ENCODE measurements around the gene SLC30A1. TPM values are rescaled to one million over a fixed set of nuclear protein-coding genes. Genes with fewer than 3 reads are reported as not detected.

SLC30A1 gene
- total and polyA plus RNA-seq, 2 of the 8 experiments (the other 6 are each of a cell fraction or from before 2014, with no cell fraction given) = 4.5 to 14.0 TPM

DNA sequence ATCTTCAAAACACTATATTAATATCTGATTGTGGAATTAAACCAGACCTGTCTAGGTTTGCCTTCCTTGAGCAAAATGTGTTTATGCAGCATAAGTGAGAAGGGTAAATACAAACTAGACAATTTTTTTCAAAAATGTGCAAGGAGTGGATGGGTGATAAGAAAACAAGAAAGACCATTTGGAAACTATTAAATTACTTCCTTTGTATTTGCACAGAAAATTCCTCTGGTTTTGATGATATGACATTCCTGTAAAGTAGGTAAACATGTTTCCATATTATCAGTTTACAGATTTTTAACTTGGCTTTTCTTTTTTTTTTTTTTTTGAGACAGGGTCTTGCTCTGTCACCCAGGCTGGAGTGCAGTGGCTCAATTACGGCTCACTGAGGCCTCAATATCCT, 24.8 kb upstream of the SLC30A1 start (continued):
- TF ChIP-seq, protein P1, sequence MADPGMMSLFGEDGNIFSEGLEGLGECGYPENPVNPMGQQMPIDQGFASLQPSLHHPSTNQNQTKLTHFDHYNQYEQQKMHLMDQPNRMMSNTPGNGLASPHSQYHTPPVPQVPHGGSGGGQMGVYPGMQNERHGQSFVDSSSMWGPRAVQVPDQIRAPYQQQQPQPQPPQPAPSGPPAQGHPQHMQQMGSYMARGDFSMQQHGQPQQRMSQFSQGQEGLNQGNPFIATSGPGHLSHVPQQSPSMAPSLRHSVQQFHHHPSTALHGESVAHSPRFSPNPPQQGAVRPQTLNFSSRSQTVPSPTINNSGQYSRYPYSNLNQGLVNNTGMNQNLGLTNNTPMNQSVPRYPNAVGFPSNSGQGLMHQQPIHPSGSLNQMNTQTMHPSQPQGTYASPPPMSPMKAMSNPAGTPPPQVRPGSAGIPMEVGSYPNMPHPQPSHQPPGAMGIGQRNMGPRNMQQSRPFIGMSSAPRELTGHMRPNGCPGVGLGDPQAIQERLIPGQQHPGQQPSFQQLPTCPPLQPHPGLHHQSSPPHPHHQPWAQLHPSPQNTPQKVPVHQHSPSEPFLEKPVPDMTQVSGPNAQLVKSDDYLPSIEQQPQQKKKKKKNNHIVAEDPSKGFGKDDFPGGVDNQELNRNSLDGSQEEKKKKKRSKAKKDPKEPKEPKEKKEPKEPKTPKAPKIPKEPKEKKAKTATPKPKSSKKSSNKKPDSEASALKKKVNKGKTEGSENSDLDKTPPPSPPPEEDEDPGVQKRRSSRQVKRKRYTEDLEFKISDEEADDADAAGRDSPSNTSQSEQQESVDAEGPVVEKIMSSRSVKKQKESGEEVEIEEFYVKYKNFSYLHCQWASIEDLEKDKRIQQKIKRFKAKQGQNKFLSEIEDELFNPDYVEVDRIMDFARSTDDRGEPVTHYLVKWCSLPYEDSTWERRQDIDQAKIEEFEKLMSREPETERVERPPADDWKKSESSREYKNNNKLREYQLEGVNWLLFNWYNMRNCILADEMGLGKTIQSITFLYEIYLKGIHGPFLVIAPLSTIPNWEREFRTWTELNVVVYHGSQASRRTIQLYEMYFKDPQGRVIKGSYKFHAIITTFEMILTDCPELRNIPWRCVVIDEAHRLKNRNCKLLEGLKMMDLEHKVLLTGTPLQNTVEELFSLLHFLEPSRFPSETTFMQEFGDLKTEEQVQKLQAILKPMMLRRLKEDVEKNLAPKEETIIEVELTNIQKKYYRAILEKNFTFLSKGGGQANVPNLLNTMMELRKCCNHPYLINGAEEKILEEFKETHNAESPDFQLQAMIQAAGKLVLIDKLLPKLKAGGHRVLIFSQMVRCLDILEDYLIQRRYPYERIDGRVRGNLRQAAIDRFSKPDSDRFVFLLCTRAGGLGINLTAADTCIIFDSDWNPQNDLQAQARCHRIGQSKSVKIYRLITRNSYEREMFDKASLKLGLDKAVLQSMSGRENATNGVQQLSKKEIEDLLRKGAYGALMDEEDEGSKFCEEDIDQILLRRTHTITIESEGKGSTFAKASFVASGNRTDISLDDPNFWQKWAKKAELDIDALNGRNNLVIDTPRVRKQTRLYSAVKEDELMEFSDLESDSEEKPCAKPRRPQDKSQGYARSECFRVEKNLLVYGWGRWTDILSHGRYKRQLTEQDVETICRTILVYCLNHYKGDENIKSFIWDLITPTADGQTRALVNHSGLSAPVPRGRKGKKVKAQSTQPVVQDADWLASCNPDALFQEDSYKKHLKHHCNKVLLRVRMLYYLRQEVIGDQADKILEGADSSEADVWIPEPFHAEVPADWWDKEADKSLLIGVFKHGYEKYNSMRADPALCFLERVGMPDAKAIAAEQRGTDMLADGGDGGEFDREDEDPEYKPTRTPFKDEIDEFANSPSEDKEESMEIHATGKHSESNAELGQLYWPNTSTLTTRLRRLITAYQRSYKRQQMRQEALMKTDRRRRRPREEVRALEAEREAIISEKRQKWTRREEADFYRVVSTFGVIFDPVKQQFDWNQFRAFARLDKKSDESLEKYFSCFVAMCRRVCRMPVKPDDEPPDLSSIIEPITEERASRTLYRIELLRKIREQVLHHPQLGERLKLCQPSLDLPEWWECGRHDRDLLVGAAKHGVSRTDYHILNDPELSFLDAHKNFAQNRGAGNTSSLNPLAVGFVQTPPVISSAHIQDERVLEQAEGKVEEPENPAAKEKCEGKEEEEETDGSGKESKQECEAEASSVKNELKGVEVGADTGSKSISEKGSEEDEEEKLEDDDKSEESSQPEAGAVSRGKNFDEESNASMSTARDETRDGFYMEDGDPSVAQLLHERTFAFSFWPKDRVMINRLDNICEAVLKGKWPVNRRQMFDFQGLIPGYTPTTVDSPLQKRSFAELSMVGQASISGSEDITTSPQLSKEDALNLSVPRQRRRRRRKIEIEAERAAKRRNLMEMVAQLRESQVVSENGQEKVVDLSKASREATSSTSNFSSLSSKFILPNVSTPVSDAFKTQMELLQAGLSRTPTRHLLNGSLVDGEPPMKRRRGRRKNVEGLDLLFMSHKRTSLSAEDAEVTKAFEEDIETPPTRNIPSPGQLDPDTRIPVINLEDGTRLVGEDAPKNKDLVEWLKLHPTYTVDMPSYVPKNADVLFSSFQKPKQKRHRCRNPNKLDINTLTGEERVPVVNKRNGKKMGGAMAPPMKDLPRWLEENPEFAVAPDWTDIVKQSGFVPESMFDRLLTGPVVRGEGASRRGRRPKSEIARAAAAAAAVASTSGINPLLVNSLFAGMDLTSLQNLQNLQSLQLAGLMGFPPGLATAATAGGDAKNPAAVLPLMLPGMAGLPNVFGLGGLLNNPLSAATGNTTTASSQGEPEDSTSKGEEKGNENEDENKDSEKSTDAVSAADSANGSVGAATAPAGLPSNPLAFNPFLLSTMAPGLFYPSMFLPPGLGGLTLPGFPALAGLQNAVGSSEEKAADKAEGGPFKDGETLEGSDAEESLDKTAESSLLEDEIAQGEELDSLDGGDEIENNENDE (IDR thresholded peaks at IDR 0.05; ENCODE audit: insufficient replicate concordance, low read length) = no peak
- TF ChIP-seq SP1 (IDR thresholded peaks at IDR 0.05; ENCODE audit: low read depth, low read length) = no peak
- no peak for TF ChIP-seq SAP30 (IDR thresholded peaks at IDR 0.05; ENCODE audit: insufficient read depth, insufficient replicate concordance, low read length)
